ENCODE measurements around the gene C16orf78.
"Not testable (repeated sequence)": the region's sequence is repeated elsewhere in the genome, so short reads cannot be mapped to it uniquely, and the experiment has no call there.

C16orf78 gene

GRCh38 chr16:49350265-49351095 lies 23.1 kb upstream of the C16orf78 start:
- DNase-seq, result no peak

- no peak for DNase-seq
Measured at GRCh38 chr16:49351096-49351487, 22.5 kb upstream of the C16orf78 start.

- no peak for DNase-seq
Measured at GRCh38 chr16:49352892-49353291, 20.7 kb upstream of the C16orf78 start.

DNA sequence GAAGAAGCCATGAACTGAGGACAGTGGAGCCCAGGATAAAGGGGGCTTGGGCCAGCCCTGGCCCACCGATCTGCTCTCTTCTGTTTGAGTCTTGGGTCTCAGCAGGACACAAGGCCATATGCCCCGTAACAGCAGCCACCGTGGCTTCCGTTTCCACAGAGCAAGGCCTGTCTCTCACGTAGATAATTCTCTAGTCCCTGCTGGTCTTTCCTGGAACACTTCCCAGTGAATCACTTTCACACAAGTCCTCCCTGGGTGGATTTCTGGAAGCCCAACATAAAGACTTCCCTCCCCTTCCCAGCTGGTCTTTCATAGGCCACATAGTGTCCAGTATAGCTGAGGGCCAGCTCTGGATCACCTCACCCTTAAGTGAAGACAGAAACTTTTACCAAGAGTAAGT lies 19.9 kb upstream of the C16orf78 start:
- DNase-seq, result no peak

DNA sequence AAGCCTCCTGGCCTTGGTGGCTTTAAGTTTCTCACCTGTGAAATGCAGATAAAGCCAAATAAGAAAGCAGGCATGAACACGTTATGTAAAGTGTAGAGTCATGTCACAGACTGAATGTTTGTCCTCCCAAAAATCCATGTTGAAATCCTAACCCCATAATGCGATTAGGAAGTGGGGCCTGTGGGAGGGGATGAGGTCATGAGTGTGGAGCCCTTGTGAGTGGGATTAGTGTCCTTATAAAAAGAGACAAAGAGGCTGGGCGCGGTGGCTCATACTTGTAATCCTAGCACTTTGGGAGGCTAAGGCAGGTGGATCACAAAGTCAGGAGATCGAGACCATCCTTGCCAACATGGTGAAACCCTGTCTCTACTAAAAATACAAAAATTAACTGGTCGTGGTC lies 19.5 kb upstream of the C16orf78 start:
- DNase-seq, result no peak

GRCh38 chr16:49354991-49355390 lies 18.6 kb upstream of the C16orf78 start:
- no peak for DNase-seq

DNA sequence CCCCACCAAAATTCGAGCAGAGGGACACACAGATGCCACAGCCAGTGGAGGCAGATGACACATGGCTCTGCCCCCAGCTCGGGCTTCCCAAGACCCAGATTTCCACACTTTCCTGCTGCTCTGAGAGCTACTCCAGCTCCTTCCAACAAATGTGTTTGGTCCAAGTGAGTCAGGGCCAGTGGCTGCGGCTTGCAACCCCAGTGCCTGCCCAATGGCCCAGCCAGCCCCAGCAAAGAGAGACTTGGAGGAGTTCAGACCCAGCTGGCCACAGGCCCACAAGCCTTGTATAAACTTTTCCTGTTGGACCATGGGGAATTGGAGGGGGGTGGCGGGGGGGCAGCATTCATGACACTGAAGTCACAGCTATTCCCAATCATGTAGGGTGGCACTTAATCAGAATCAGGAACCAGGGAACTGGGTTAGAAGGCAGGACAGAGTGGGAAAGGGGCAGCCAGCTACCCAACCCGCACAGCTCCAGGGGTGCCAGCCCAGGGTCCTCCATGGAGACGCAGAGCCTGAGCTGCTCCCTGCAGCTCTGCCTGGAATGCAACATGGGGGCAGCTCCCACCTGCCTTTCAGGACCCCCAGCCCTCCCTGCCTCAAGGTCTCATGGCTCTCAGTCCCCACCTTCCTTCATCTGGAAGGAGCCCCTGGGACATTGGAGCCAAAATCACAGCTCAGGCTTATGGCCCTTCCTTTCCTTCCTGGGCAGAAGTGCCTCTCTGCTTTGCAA lies 17.5 kb upstream of the C16orf78 start:
- DNase-seq, result no peak

DNA sequence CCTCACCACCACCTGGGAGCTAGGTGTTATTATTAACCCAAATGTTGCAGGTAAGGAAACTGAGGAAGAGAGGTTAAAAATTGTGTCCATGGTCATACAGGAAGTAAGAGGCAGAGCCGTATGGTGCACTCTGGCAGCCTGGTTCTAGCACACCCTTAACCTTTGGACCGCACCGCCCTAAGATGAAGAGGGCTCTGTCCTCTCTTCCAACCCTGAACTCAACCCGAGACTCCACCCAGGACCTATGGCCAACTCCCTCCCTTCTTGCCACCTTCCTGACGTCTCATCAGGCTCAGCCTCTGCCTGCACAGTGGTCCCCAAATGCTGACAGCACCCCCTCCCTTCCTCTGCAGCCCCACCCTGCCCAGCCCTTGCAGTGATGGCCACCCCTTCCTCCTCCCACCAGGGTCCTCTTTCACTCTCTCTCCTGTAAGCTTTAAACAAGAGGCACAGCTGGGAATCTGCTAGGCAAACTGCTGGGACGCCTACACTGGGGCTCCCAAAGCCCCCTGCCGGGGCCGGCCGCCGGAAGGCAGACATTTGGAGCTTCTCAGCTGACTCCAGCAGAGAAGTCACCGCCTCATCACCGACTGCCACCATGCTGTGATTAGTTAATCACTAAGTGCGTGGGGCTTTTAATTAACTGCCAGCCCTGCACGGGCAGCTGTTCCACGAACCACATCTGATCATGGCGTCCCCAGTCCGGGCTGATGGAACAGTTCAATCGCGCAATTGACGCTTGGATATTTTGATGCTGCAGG lies 16.7 kb upstream of the C16orf78 start:
- DNase-seq, result no peak

GRCh38 chr16:49359591-49359990 lies 14.0 kb upstream of the C16orf78 start:
- DNase-seq, result no peak

GRCh38 chr16:49361731-49362130 lies 11.9 kb upstream of the C16orf78 start:
- not testable (repeated sequence) for DNase-seq

DNA sequence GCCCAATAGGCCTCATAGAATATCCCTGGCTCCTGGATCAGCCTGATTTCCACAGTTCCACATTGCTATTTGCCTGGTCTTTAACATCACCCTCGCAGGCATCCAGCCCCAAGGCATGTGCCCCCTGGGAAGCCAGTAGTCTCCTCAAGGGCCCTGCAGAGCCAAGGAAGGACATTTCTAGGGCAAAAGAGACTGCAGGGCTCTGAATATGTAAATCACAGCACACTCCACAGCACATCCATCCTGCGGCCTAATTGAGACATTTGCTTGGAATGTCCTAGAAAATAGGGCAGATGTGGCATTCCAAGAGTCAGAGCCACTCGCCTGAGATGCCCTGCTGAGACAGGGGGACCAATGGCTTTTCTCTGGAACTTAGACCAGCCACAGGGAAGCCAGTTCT lies 11.4 kb upstream of the C16orf78 start:
- DNase-seq, result no peak

GRCh38 chr16:49365711-49366509 lies 7.7 kb upstream of the C16orf78 start:
- no peak for DNase-seq

- no peak for DNase-seq
Measured at GRCh38 chr16:49366669-49367068, 6.9 kb upstream of the C16orf78 start.

GRCh38 chr16:49369651-49370611 lies 3.7 kb upstream of the C16orf78 start:
- no peak for DNase-seq

GRCh38 chr16:49376206-49376605 lies 2.6 kb downstream of the C16orf78 start:
- DNase-seq, result no peak

GRCh38 chr16:49377196-49377755 lies 3.7 kb downstream of the C16orf78 start:
- DNase-seq, result no peak

GRCh38 chr16:49378238-49378637 lies 4.6 kb downstream of the C16orf78 start:
- no peak for DNase-seq

- DNase-seq, result no peak
Measured at GRCh38 chr16:49378816-49379215, 5.2 kb downstream of the C16orf78 start.

DNA sequence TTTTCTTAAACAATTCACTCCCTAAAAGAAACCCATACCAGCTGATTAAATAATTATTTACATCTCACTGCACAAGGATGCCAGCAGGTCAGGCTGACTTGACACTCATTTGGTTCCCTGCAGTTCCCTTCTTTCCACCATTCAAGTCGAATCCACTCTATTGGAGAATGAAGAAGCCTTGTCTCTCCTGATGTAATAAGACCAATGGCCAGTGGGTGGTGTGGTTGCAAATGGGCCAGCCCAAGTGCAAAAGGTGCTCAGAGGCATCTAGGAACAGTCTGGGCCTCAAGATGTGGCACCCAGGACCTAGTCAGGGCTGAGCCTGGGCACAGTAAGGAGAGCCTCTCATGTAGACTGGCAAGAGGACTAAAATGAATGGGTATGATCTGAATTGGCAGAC lies 9.3 kb downstream of the C16orf78 start:
- DNase-seq, result no peak

DNA sequence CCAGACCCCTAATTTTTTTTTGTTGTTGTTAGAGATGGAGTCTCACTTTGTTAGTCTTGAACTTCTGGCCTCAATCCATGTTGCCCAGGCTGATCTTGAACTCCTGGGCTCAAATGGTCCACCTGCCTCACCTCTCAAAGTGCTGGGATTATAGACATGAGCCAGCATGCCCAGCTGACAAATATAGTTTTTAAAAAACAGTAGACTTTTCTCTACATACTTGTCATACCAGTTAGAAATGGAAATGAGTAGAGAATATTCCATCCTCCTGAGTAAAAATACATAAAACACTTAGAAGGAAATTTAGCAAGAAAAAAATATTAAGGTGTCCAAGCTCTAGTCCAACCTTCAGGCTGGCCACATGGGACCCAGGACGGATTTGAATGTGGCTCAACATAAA lies 21.4 kb downstream of the C16orf78 start:
- no peak for DNase-seq

- no peak for DNase-seq
Measured at GRCh38 chr16:49396206-49396720, 22.7 kb downstream of the C16orf78 start.
